Inferior parietal cortex (tissue), 1 donor: ENCODE data around the gene SEMA6A.

Experiments used
- DNase-seq: peaks from one replicate; pipeline ENCODE4 v3.0.0-alpha.2; 2016; ENCODE audit errors: extremely low spot score

Gene SEMA6A

GRCh38 chr5:116465411-116465810 lies 109.2 kb downstream of the SEMA6A start:
- no peak for DNase-seq

GRCh38 chr5:116464144-116464708 lies 110.4 kb downstream of the SEMA6A start:
- no peak for DNase-seq

- no peak for DNase-seq
These were observed 112.1 kb downstream of the SEMA6A start for GRCh38 chr5:116462500-116462899.

GRCh38 chr5:116459301-116459700 lies 115.3 kb downstream of the SEMA6A start:
- no peak for DNase-seq

GRCh38 chr5:116457062-116457461 lies 117.6 kb downstream of the SEMA6A start:
- DNase-seq: no peak

DNA sequence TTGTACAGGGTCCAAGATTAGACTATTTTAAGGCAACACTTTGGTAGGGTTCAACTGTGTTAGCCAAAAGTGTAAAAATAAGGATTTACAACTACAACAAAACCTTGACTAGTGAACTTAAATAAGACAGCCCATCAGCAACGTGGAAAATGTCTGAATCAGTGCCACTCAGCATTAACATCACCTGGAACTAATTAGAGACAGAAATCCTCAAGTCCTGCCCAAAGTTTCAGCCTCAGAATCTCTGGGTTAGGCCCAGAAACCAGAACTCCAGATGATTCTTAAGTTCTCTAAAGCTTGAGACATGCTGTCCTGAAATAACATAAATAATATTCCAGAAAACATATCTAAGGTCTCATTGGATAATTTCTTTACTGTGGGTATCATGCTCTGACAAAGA lies 118.6 kb downstream of the SEMA6A start:
- no peak for DNase-seq

DNA sequence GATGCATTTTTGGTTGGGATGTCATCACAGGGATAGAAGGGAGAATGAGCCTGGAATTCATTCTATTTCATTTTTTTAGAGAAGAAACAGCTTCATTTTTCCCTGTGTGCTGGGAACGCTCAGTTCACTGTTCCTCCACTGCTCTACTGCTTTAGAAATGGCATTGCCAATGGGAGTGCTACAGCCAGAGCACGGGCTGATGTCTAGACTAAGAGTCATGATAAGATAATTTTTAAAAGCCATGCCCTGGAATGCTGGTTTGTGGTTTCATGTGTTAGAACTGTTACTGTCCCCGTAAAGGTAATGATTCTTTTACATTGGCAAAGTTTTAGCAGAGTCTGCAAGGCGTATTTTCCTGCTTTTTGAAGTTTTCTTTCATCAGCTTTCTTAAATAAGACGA lies 119.6 kb downstream of the SEMA6A start:
- no peak for DNase-seq

- DNase-seq: no peak
These were observed 120.2 kb downstream of the SEMA6A start for GRCh38 chr5:116454417-116454927.

- DNase-seq: no peak
These were observed 120.6 kb downstream of the SEMA6A start for GRCh38 chr5:116453988-116454411.

DNA sequence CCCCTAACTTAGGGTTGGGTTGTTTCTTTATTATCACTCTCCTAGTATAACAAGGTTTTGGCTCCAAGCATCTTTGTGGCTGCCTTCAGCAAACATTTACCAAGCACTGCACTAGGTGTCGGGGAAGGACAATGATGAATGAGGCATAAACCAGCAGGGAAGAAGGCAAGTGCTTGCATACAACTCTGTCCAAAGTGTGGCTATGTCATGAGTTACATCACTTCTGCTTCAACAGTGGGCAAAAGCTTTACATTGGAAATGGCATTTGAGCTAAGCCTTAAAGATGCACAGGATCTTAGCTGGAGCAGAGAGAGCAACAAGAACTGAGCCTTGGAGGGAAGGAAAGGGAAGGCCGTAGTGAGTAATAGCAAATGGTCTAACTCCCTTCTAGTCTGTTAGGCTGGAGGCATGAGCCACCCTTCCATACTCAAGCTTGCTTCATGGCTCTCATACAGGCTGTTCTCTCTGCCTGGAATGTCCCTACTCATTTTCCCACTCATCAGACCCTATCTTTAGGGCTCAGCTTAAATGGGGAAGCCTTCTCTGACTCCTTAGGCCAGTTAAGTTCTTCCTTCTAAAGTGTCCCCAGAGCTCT lies 121.8 kb downstream of the SEMA6A start:
- DNase-seq: no peak

GRCh38 chr5:116451905-116452450 lies 122.6 kb downstream of the SEMA6A start:
- no peak for DNase-seq

GRCh38 chr5:116451066-116451465 lies 123.6 kb downstream of the SEMA6A start:
- no peak for DNase-seq

DNA sequence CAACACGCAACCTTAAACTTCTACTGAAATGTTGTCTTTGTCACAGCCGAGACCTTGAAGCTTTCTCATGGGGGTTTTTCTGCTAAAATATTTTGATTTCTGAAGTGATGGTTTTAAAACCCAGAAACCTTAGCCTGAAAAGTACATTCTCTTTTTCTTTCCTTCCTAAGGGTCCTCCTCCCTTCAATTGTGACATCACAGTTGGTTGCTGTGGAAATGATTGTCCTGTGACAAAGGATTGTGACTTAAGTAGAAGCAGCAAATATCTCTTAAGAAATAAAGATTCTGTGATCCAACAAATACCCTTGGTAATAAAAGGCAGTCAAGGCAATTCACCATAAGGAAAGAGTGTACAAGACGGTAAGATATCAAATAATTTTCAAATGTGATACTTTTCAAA lies 125.2 kb downstream of the SEMA6A start:
- no peak for DNase-seq

DNA sequence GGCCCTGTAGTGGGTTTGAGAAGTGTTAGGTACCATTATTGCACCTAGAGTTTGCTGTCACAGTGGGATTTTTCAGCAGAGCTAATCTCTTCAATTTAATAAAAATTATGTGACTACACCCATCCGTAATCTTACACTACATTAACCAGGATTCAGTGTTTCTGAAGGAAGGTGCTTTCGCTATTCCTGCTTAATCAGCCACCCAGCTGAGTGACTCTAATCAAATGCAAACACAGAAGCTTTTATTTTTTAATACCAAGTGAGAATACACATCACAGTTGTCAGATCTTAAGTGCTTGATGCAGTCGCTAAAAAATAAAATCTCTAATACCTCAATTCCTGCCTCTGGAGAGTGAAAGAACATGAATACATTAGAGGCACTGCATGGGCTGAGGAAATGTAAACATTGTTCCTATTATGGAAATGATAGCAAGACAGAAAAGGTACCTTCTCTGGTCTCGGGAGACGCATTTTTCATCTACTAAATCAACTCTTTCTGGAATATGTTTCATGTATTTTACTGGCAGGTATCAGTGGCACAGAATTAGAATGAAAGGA lies 125.7 kb downstream of the SEMA6A start:
- no peak for DNase-seq

DNA sequence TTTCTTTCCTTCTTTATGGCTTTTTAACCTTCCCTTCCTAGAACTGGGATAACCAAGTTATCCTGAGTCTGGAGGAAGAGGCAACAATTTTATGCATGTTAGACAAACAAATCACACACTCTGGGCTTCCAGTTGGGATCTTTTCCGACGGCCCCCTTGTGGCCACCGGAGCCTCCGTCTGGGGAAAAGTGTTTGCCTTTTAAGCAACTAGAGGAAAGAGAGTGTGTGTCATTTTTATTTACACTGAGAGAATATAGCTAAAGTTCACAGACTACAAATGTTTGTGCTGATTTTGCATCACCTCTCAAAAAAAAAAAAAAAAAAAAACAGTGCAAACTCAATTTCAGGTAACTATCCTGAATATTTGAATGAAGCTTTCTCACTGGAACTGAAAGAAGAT lies 126.2 kb downstream of the SEMA6A start:
- no peak for DNase-seq

- DNase-seq: no peak
These were observed 128.1 kb downstream of the SEMA6A start for GRCh38 chr5:116446356-116447005.

- no peak for DNase-seq
These were observed 129.3 kb downstream of the SEMA6A start for GRCh38 chr5:116445311-116445710.

- no peak for DNase-seq
These were observed 130.0 kb downstream of the SEMA6A start for GRCh38 chr5:116444373-116445295.

GRCh38 chr5:116442931-116443551 lies 131.6 kb downstream of the SEMA6A start:
- DNase-seq: no peak

GRCh38 chr5:116442095-116442534 lies 132.5 kb downstream of the SEMA6A start:
- DNase-seq: no peak

DNA sequence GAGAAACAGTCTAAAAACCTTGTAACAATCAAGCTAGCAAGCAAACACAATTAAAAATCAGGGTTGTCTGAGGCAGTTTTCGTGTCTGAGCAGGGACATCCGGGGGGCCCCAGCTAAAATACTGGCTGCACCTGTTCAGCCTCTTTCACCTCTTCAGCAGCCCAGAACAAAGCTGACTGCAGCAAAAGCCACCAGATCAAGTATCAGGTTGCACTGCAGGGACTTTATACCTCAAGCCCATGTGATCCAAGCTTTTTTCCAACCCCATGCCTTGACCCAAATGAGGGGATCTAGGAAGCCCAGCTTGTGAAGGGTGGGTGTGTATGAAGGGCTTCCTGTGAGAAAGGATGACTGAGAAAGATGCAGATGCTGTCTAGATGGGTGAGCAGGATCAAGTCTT lies 133.4 kb downstream of the SEMA6A start:
- DNase-seq: no peak
